ENCODE measurements around the gene ERBB4. TPM values are rescaled to one million over a fixed set of nuclear protein-coding genes. Genes with fewer than 3 reads are reported as not detected.

ERBB4 gene
- total RNA-seq, 1 donor from 2014 or later: 2.2 TPM

- DNase-seq (ENCODE audit: low read depth): no peak
- H3K4me3 ChIP-seq (ENCODE audit: low read depth, low read length): no peak overlapping the region
- no peak for TF ChIP-seq CTCF (conservative IDR thresholded peaks at IDR 0.05; ENCODE audit: low read depth, low read length)
Observed at GRCh38 chr2:212421556-212422334, 116.9 kb downstream of the ERBB4 start.

DNA sequence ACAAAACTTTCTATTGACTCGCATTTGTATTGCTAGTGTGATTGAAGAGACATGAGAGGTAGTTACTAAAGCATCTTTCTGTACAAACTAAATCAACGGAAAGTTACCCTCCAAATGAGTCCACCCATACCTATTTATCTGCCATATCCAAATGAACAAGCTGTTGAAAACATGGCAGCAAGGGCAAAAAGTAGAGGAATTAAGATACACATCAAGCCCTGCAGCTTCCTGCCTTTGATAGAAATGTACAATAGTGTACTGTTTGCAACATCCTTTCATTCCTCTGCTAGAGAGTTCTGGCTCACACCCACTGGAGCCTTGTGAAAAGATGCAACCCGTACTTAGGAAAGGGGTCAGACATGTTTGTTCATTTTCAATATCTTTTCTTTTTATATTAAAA is 122.5 kb downstream of the ERBB4 start:
- no peak for DNase-seq (ENCODE audit: low read depth)
- H3K4me3 ChIP-seq (ENCODE audit: low read depth, low read length): no peak overlapping the region
- TF ChIP-seq CTCF (conservative IDR thresholded peaks at IDR 0.05; ENCODE audit: low read depth, low read length): no peak

DNA sequence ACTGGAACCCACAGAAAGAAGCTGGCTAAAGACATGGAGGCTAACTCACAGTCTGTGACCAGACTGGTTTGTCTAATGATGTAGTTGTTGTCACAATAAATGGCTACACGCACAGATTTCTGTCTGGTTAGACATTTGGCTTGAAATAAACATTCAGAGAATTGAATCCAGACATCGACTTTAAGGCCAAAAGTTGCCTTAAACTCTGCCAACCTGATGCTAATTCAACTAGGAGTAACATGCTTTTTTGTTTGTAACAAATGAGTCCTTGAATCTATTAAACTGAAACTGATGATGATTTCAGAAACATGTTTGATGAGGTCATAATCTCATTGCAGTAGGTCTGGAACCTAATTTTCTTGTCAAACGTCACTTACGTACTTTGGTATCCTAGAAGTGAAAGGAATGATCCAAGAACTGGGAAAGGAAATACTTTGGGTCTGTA is 123.8 kb downstream of the ERBB4 start:
- no peak for DNase-seq (ENCODE audit: low read depth)
- TF ChIP-seq CTCF (conservative IDR thresholded peaks at IDR 0.05; ENCODE audit: low read depth, low read length): no peak
- no peak overlapping the region for H3K4me3 ChIP-seq (ENCODE audit: low read depth, low read length)

DNA sequence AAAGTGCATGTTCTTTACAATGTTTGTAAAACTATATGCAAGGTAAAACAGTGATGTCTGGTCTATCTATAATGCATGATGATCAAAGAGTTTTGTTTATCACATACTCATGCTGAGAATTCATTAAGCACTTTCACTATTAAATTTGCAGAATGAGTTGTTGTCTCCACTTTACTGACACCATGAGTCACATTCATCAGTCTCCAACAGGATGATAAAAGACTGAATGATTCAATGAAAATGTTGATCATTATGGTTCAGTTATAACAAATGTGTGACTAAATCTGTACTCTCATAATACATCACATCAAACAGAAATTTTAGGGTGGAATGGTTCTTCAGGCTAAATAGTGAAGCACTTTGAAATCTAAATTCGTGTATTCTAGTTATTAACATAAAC is 129.0 kb downstream of the ERBB4 start:
- no peak for DNase-seq (ENCODE audit: low read depth)
- H3K4me3 ChIP-seq (ENCODE audit: low read depth, low read length): no peak overlapping the region
- no peak for TF ChIP-seq CTCF (conservative IDR thresholded peaks at IDR 0.05; ENCODE audit: low read depth, low read length)

GRCh38 chr2:212408524-212408923 is 130.1 kb downstream of the ERBB4 start:
- DNase-seq (ENCODE audit: low read depth): no peak
- no peak overlapping the region for H3K4me3 ChIP-seq (ENCODE audit: low read depth, low read length)
- TF ChIP-seq CTCF (conservative IDR thresholded peaks at IDR 0.05; ENCODE audit: low read depth, low read length): no peak

GRCh38 chr2:212406716-212407115 is 131.9 kb downstream of the ERBB4 start:
- no peak for TF ChIP-seq CTCF (conservative IDR thresholded peaks at IDR 0.05; ENCODE audit: low read depth, low read length)
- no peak overlapping the region for H3K4me3 ChIP-seq (ENCODE audit: low read depth, low read length)
- no peak for DNase-seq (ENCODE audit: low read depth)

- TF ChIP-seq CTCF (conservative IDR thresholded peaks at IDR 0.05; ENCODE audit: low read depth, low read length): peak; percentile 13
- no peak overlapping the region for H3K4me3 ChIP-seq (ENCODE audit: low read depth, low read length)
- no peak for DNase-seq (ENCODE audit: low read depth)
Observed at GRCh38 chr2:212402316-212402715, 136.3 kb downstream of the ERBB4 start.
